ENCODE results near the gene CHMP3. TPM values are rescaled to one million over a fixed set of nuclear protein-coding genes. Genes with fewer than 3 reads are reported as not detected.

Gene CHMP3
- total RNA-seq, 2 donors from 2014 or later, result 64.6 to 70.0 TPM

GRCh38 chr2:86543793-86544192 lies 19.4 kb downstream of the CHMP3 start:
- intact Hi-C loops (cut with DNase I), result no loop called here
- DNase-seq (no peak), ATAC-seq (no peak)
- Histone ChIP-seq H3K36me3 (replicated peaks in 1 of 2; ENCODE audit: insufficient read depth in 1 of 2, low read depth in 2 of 2) (no peaks in the 10 kb centered on the region), H3K27ac (no peak overlapping the region), H3K4me1 (peaks cover 11% of the 10 kb centered on the region), H3K9me3 (peaks cover 0 to 4% (median 0%) of the 10 kb centered on the region in 3 donors), H3K4me3 (no peak overlapping the region), H3K27me3 (no peaks in the 10 kb centered on the region)
- 89 to 98% methylated on average over 2 of the region's 2 CpGs for WGBS, 2 donors
- TF ChIP-seq CTCF (IDR thresholded peaks at IDR 0.05) (no peak), POLR2A (IDR thresholded peaks at IDR 0.05) (no peak)

DNA sequence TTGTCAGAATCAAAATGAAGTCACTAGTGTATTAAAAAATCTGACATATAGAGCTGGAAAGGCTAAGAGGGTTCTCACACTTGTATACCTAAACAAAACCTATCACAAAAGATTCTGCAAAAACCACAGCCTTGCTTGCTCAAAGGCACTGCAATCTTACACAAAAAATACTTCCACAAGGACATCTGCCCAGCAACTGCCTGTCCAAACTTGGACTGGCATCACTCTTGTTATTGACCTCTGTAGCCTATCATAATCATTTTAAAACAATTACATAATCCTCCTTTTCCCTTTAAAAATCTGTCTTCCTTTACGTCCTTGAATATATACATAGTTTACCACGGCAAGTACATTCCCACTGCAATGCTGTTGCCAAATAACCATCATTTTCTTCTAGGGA lies 19.9 kb downstream of the CHMP3 start:
- DNase-seq, result no peak
- Histone ChIP-seq H3K27me3 (no peaks in the 10 kb centered on the region), H3K4me1 (peaks cover 11% of the 10 kb centered on the region), H3K9me3 (no peaks in the 10 kb centered on the region), H3K36me3 (replicated peaks in 1 of 2; ENCODE audit: insufficient read depth in 1 of 2, low read depth in 2 of 2) (no peaks in the 10 kb centered on the region), H3K27ac (no peak overlapping the region), H3K4me3 (no peak overlapping the region)
- intact Hi-C loops (cut with DNase I), result no loop called here
- 50 to 54% methylated on average over 2 of the region's 2 CpGs for WGBS, 2 donors
- no peak for ATAC-seq
- no peak for TF ChIP-seq CTCF (IDR thresholded peaks at IDR 0.05)
- TF ChIP-seq POLR2A (IDR thresholded peaks at IDR 0.05), result no peak

DNA sequence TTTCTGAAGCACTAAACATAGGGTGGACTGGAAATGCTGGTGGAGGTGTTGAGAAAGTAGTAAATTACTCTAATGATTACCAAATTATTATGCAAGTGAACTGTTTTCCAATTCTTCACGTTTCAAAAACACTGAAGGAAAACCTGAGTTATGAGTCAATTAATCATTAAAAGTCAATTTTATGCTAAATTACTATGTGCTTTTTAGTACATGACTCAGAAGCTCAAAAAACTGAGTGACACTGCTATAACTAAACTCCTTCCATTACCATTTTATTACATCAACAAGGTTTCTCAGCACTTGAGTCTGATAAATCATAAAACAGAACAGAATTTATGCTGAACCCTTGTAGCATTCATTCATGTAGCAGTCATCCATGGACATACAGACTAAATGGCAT lies 20.4 kb downstream of the CHMP3 start:
- Histone ChIP-seq H3K36me3 (replicated peaks in 1 of 2; ENCODE audit: insufficient read depth in 1 of 2, low read depth in 2 of 2) (no peaks in the 10 kb centered on the region), H3K4me1 (peaks cover 11% of the 10 kb centered on the region), H3K27me3 (no peaks in the 10 kb centered on the region), H3K4me3 (no peak overlapping the region), H3K9me3 (no peaks in the 10 kb centered on the region), H3K27ac (no peak overlapping the region)
- intact Hi-C loops (cut with DNase I), result no loop called here
- TF ChIP-seq CTCF (IDR thresholded peaks at IDR 0.05) (no peak), POLR2A (IDR thresholded peaks at IDR 0.05) (no peak)
- ATAC-seq (no peak), DNase-seq (no peak)
- WGBS, 2 donors, result 24 to 26% methylated on average over 1 of the region's 1 CpG

GRCh38 chr2:86541334-86541733 lies 21.9 kb downstream of the CHMP3 start:
- ATAC-seq, result no peak
- Histone ChIP-seq H3K27ac (peak overlapping the region in 1 of 4 donors; percentile 5), H3K4me1 (peaks cover 11% of the 10 kb centered on the region), H3K4me3 (no peak overlapping the region), H3K36me3 (replicated peaks in 1 of 2; ENCODE audit: insufficient read depth in 1 of 2, low read depth in 2 of 2) (no peaks in the 10 kb centered on the region), H3K27me3 (no peaks in the 10 kb centered on the region), H3K9me3 (no peaks in the 10 kb centered on the region)
- intact Hi-C loops (cut with DNase I), result no loop called here
- no peak for DNase-seq
- TF ChIP-seq POLR2A (IDR thresholded peaks at IDR 0.05), result no peak
- no peak for TF ChIP-seq CTCF (IDR thresholded peaks at IDR 0.05)
- 37 to 70% methylated on average over 2 of the region's 2 CpGs for WGBS, 2 donors

DNA sequence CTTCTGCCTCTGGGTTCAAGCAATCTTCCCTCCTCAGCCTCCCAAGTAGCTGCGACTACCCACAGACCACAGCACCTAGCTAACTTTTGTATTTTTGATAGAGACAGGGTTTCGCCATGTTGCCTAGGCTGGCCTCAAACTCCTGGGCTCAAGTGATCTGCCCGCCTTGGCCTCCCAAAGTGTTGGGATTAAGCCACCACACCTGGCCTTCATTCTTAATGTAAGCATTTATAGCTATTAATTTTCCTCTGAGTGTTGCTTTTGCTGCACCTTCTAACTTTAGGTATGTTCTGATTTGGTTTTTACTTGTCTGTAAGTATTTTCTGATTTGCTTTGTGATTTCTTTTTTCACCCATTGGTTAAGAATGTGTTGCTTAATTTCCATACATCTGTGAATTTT lies 29.7 kb downstream of the CHMP3 start:
- H3K9me3 ChIP-seq, result no peaks in the 10 kb centered on the region
- no peak overlapping the region for H3K27ac ChIP-seq
- no peaks in the 10 kb centered on the region for H3K27me3 ChIP-seq
- no peak overlapping the region for H3K4me3 ChIP-seq
- TF ChIP-seq CTCF (IDR thresholded peaks at IDR 0.05) (no peak), POLR2A (IDR thresholded peaks at IDR 0.05) (no peak)
- intact Hi-C loops (cut with DNase I), result no loop called here
- H3K36me3 ChIP-seq (replicated peaks in 1 of 2; ENCODE audit: insufficient read depth in 1 of 2, low read depth in 2 of 2), result no peaks in the 10 kb centered on the region
- 93 to 96% methylated on average over 3 of the region's 3 CpGs for WGBS, 2 donors
- H3K4me1 ChIP-seq, result no peaks in the 10 kb centered on the region
- DNase-seq (no peak), ATAC-seq (no peak)

Measured in body of pancreas (tissue), 4 donors.